Keratinocyte (primary cell): ENCODE measurements around the gene AQP7. TPM values are rescaled to one million over a fixed set of nuclear protein-coding genes. Genes with fewer than 3 reads are reported as not detected.
"Not testable (repeated sequence)": the region's sequence is repeated elsewhere in the genome, so short reads cannot be mapped to it uniquely, and the experiment has no call there.

Source experiments
- DNase-seq: peaks from one replicate; pipeline ENCODE4 v3.0.0-alpha.2; 2011; ENCODE audit warnings: low read depth, missing footprints, low spot score
- FAIRE-seq: peaks from 2 replicates; lab custom pipeline; 2011; peaks lifted over from hg19 to GRCh38; lab: Jason Lieb, UNC
- H2AFZ ChIP-seq: 2 replicates; pipeline ENCODE4 v1.6.0; 2012; ENCODE audit warnings: low read length, control low read depth, inconsistent platforms; ENCODE audit not compliant: control insufficient read depth
- H3K27ac ChIP-seq: 2 replicates; pipeline ENCODE4 v1.5.1; 2011; ENCODE audit warnings: low read length; ENCODE audit not compliant: control insufficient read depth, insufficient read depth
- H3K27me3 ChIP-seq: 3 replicates; pipeline ENCODE4 v1.6.0; 2011; ENCODE audit warnings: low read length; ENCODE audit not compliant: control insufficient read depth, insufficient read depth; ENCODE audit errors: extremely low read depth
- H3K36me3 ChIP-seq, 2 experiments: 2 replicates in 1 of 2; 3 replicates in 1 of 2; pipeline ENCODE4 v1.5.1; 2011; ENCODE audit warnings: low read length in 2 of 2, mild to moderate bottlenecking in 1 of 2; ENCODE audit not compliant: control insufficient read depth in 2 of 2, insufficient read depth in 2 of 2; ENCODE audit errors: extremely low read depth in 1 of 2
- H3K4me1 ChIP-seq: 3 replicates; pipeline ENCODE4 v1.5.1; 2011; ENCODE audit warnings: low read length; ENCODE audit not compliant: control insufficient read depth, insufficient read depth; ENCODE audit errors: extremely low read depth
- H3K4me2 ChIP-seq: 3 replicates; pipeline ENCODE4 v1.6.0; 2011; ENCODE audit warnings: low read depth, low read length; ENCODE audit not compliant: control insufficient read depth, insufficient read depth; ENCODE audit errors: extremely low read depth
- H3K4me3 ChIP-seq, 3 experiments: fragments of 200-600 bp in 1 of 3; sonication (generic) in 1 of 3; 2 replicates in 2 of 3; 3 replicates in 1 of 3; pipeline ENCODE4 v1.5.1; 2011 to 2016; ENCODE audit warnings: low read length in 3 of 3, mild to moderate bottlenecking in 3 of 3, control low read depth in 2 of 3, inconsistent platforms in 1 of 3, low read depth in 1 of 3, mixed read lengths in 1 of 3, mixed run types in 1 of 3, moderate library complexity in 1 of 3; ENCODE audit not compliant: control insufficient read depth in 2 of 3, insufficient read depth in 2 of 3; ENCODE audit errors: extremely low read depth in 1 of 3
- H3K79me2 ChIP-seq: 2 replicates; pipeline ENCODE4 v1.6.0; 2012; ENCODE audit warnings: low read length; ENCODE audit not compliant: control insufficient read depth, insufficient read depth
- H3K9ac ChIP-seq: 3 replicates; pipeline ENCODE4 v1.6.0; 2011; ENCODE audit warnings: low read length; ENCODE audit not compliant: control insufficient read depth, insufficient read depth; ENCODE audit errors: extremely low read depth
- H3K9me1 ChIP-seq: 3 replicates; pipeline ENCODE4 v1.6.0; 2011; ENCODE audit warnings: low read length; ENCODE audit not compliant: control insufficient read depth, insufficient read depth; ENCODE audit errors: extremely low read depth
- H3K9me3 ChIP-seq: 2 replicates; pipeline ENCODE4 v1.5.1; 2012; ENCODE audit warnings: low read depth, low read length; ENCODE audit not compliant: control insufficient read depth
- H4K20me1 ChIP-seq: 3 replicates; pipeline ENCODE4 v1.6.0; 2011; ENCODE audit warnings: low read length; ENCODE audit not compliant: control insufficient read depth, insufficient read depth; ENCODE audit errors: extremely low read depth
- CTCF ChIP-seq, 3 experiments: IDR thresholded peaks in 1 of 3; conservative IDR thresholded peaks in 1 of 3; optimal IDR thresholded peaks in 1 of 3; 2 replicates in 2 of 3; 3 replicates in 1 of 3; pipeline versions ENCODE3 to v1.5.1; 2011; ENCODE audit warnings: low read length in 3 of 3, mild to moderate bottlenecking in 3 of 3, moderate library complexity in 2 of 3, control low read depth in 1 of 3, inconsistent platforms in 1 of 3; ENCODE audit not compliant: insufficient read depth in 2 of 3; ENCODE audit errors: extremely low read depth in 1 of 3
- dilution Hi-C: fragments of 300-500 bp; cut with MboI; formaldehyde crosslinking; loops from one replicate; pipeline ENCODE4 v1.7.0; 2020; ENCODE audit warnings: low sequenced_read_pairs; ENCODE audit not compliant: extremely low pct_ligation_motif_present
- polyA plus RNA-seq, 5 experiments: library from polyadenylated mRNA; depleted of rRNA in 3 of 5; stranded (reverse) in 3 of 5; stranded (forward) in 1 of 5; unstranded in 1 of 5; fragments of >200 nt; gene quantifications; 1 replicate in 1 of 5; 2 replicates in 3 of 5; 3 replicates in 1 of 5; pipeline versions ENCODE4 v1.2.1 to v1.2.3, GENCODE V29; 2011 to 2012; ENCODE audit warnings: missing spikeins in 2 of 5, low read depth in 1 of 5, low replicate concordance in 1 of 5

Gene AQP7
- polyA plus RNA-seq, 1 donor (not counting 4 experiments of a cell fraction or from before 2014, with no cell fraction given): not detected

GRCh38 chr9:33393581-33393980, 8.8 kb downstream of the AQP7 start:
- no peak overlapping the region for H3K4me3 ChIP-seq
- H3K4me1 ChIP-seq: peaks cover 5% of the 10 kb centered on the region
- no peak for FAIRE-seq
- no peak overlapping the region for H3K4me2 ChIP-seq
- dilution Hi-C loops: no loop called here
- no peak overlapping the region for H3K9ac ChIP-seq
- H2AFZ ChIP-seq: no peak overlapping the region
- no peak overlapping the region for H3K27ac ChIP-seq
- H3K27me3 ChIP-seq: no peaks in the 10 kb centered on the region
- no peak for TF ChIP-seq CTCF (optimal IDR thresholded peaks at IDR 0.05 in 1 of 3, IDR thresholded peaks at IDR 0.05 in 1 of 3, conservative IDR thresholded peaks at IDR 0.05 in 1 of 3; ENCODE audit: extremely low read depth in 1 of 3, insufficient read depth in 2 of 3, low read length in 3 of 3)
- no peak for DNase-seq
- H3K9me3 ChIP-seq: no peaks in the 10 kb centered on the region
- no peaks in the 10 kb centered on the region for H4K20me1 ChIP-seq
- H3K36me3 ChIP-seq: no peaks in the 10 kb centered on the region
- no peaks in the 10 kb centered on the region for H3K9me1 ChIP-seq
- H3K79me2 ChIP-seq: no peaks in the 10 kb centered on the region

- H4K20me1 ChIP-seq, H3K9me1 ChIP-seq, H3K4me3 ChIP-seq, DNase-seq, H3K36me3 ChIP-seq, H3K79me2 ChIP-seq, H3K4me1 ChIP-seq, FAIRE-seq, H3K9ac ChIP-seq, H2AFZ ChIP-seq, H3K27ac ChIP-seq, H3K9me3 ChIP-seq, H3K4me2 ChIP-seq, H3K27me3 ChIP-seq, dilution Hi-C loops: not testable (repeated sequence)
Observed at GRCh38 chr9:33392591-33393021, 9.8 kb downstream of the AQP7 start.

DNA sequence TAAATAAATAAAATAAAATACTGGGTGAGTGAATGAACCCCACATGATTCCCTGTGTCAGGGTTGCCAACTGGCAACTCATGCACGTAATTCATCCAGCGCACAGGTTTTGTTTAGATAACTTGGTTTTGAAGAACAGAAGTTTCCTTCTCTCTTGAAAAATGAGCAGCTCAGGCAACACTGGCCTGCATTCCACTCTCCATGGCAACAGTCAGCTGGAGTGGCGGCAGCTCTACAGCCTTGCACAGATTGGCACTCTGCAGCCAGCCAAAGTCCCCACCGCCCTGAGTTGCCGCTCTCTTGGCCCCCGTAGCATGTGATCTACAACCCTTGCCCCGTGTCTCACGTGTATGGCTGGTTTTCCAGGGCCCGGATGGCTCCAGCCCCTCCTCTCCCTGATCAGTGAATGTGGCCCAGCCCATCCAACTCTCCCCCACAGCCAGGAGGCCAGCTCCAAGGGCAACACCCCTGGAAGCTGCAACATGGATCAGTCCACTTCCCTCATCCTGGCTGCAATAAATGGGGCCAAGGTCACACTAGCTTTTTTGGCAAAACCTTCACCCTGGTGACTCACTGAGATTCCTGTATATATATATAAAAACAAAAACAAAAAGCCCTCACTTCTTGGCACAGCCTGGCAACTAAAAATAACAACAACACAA, 11.1 kb downstream of the AQP7 start:
- dilution Hi-C loops, DNase-seq, H3K27me3 ChIP-seq, H3K9me3 ChIP-seq, H3K79me2 ChIP-seq, H3K4me2 ChIP-seq, H3K27ac ChIP-seq, H3K4me3 ChIP-seq, H4K20me1 ChIP-seq, H3K9ac ChIP-seq, H2AFZ ChIP-seq, H3K9me1 ChIP-seq, H3K4me1 ChIP-seq, H3K36me3 ChIP-seq, FAIRE-seq: not testable (repeated sequence)
